ENCODE data around the gene SEPTIN6. TPM values are rescaled to one million over a fixed set of nuclear protein-coding genes. Genes with fewer than 3 reads are reported as not detected.
A peak's percentile ranks its signal among the peaks of the same experiment; 100 is the strongest.
"Not testable (repeated sequence)": the region's sequence is repeated elsewhere in the genome, so short reads cannot be mapped to it uniquely, and the experiment has no call there.

SEPTIN6 gene
- total RNA-seq, 1 experiment from 2014 or later: 26.9 TPM

DNA sequence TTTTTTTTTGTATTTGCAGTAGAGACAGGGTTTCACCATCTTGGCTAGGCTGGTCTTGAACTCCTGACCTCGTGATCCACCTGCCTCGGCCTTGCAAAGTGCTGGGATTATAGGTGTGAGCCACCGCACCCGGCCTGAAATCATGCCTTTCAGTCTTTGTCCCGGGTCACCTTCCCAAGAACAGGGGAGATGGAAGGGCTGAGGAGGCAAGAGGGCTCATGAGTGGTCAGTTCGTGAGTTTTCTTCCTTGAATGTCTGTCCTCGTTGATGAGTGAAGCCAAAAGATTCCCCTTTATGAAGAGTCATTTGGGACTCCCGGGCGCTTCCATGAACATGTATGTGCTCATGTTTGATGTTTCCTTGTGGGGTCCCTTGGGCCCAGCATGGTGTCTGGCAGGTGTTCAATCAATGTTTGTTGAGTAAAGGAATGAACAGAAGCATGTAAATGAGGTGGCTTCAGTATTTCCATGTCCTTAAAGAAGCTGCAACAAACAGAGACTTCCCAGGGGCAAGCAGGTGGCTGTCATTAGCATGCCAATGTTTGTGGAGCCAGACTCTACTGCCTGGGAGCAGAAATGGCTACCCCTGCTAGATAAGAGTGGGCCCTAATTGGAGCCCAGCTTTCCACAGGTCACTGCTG is 3.4 kb upstream of the SEPTIN6 start:
- Histone ChIP-seq H3K27me3 (ENCODE audit: control insufficient read depth, insufficient read depth, low read length) (peaks cover 9% of the 10 kb centered on the region), H3K36me3 (replicated peaks; ENCODE audit: control insufficient read depth, insufficient read depth, low read length) (no peaks in the 10 kb centered on the region), H3K4me3 (ENCODE audit: insufficient read depth, low read depth, low read length) (no peak overlapping the region)
- DNase-seq: no peak

DNA sequence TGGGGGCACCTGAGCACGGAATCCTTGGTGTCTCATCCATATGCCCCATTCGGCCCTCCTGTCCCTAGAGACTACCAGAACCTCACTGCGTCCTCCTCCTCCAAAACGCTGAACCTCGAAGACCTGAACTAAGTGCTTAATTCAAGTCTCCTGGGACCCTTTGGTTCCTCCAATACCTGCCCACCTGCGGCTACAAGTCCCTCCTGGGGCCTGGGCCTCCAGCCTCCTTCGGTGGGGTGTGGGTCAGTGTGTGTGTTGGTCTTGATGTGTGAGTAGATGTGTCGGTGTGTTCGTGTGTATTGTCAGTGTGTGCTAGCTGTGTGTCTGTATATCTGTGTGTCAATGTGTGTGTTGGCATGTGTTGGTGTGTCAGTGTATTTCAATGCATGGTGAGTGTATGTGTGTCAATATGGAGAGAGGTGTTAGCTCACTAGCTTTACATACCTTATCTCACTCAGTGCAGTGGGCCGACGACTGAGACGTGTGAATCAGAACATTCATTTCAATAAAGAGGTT is 2.6 kb upstream of the SEPTIN6 start:
- no peaks in the 10 kb centered on the region for H3K36me3 ChIP-seq (replicated peaks; ENCODE audit: control insufficient read depth, insufficient read depth, low read length)
- peaks cover 9% of the 10 kb centered on the region for H3K27me3 ChIP-seq (ENCODE audit: control insufficient read depth, insufficient read depth, low read length)
- no peak for DNase-seq
- H3K4me3 ChIP-seq (ENCODE audit: insufficient read depth, low read depth, low read length): peak overlapping the region; percentile 16; the same call in 1 of the 2 replicates

- peak; percentile 52 for DNase-seq
- Histone ChIP-seq H3K36me3 (replicated peaks; ENCODE audit: control insufficient read depth, insufficient read depth, low read length) (no peaks in the 10 kb centered on the region), H3K27me3 (ENCODE audit: control insufficient read depth, insufficient read depth, low read length) (peaks cover 9% of the 10 kb centered on the region), H3K4me3 (ENCODE audit: insufficient read depth, low read depth, low read length) (peak overlapping the region; percentile 61)
Measured at GRCh38 chrX:119694601-119695534, 1.9 kb upstream of the SEPTIN6 start.

DNA sequence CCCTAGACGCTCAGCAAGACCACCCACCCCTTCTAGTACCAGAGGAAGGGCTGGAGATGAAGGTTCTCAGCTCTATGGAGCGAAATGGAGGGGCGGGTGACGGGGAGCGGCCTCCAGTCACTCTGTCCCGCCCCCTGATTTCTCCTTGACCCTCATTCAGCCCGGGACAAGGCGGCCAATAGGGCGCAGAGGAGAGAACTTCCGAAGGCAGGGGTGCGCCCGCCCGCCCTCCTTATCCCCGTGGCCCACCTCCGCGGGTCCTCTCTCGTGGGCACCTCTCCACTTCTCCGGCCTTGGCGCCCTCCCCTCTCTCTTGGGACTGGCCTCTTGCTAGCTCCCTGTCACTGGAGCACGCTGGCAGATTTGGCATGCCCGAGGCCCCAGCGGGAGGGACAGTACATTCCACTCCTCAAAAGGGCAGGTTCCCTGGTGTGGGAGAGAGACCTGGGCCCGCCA is 1.1 kb upstream of the SEPTIN6 start:
- H3K4me3 ChIP-seq (ENCODE audit: insufficient read depth, low read depth, low read length): peak overlapping the region; percentile 61
- peaks cover 9% of the 10 kb centered on the region for H3K27me3 ChIP-seq (ENCODE audit: control insufficient read depth, insufficient read depth, low read length)
- DNase-seq: peak; percentile 72
- no peaks in the 10 kb centered on the region for H3K36me3 ChIP-seq (replicated peaks; ENCODE audit: control insufficient read depth, insufficient read depth, low read length)

- Histone ChIP-seq H3K36me3 (replicated peaks; ENCODE audit: control insufficient read depth, insufficient read depth, low read length) (no peaks in the 10 kb centered on the region), H3K27me3 (ENCODE audit: control insufficient read depth, insufficient read depth, low read length) (peaks cover 9% of the 10 kb centered on the region), H3K4me3 (ENCODE audit: insufficient read depth, low read depth, low read length) (peak overlapping the region; percentile 61)
- DNase-seq: peak; percentile 72
Measured at GRCh38 chrX:119692191-119693039, 553 bp downstream of the SEPTIN6 start.

GRCh38 chrX:119690921-119691716 is 1.8 kb downstream of the SEPTIN6 start:
- Histone ChIP-seq H3K36me3 (replicated peaks; ENCODE audit: control insufficient read depth, insufficient read depth, low read length) (no peaks in the 10 kb centered on the region), H3K4me3 (ENCODE audit: insufficient read depth, low read depth, low read length) (no peak overlapping the region), H3K27me3 (ENCODE audit: control insufficient read depth, insufficient read depth, low read length) (peaks cover 9% of the 10 kb centered on the region)
- no peak for DNase-seq

DNA sequence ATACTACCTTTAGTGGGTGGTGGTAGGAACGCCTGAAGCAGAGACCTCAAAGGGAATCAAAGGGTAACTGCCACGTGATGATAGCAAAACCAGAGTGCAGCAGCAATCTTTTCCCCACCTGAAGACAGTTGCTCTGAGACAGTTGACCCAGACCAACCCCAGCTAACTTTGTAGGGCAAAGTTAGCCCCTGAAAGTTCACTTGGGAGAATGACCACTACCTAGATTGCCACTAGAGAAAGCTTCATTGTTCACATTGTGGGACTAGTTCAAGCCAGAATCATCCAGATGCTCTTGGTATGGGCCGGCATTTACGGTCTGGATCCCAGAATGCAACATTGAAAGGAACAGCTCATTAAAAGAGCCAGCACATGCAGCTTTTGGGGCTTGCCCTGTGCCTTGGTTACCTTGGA is 4.1 kb downstream of the SEPTIN6 start:
- Histone ChIP-seq H3K36me3 (replicated peaks; ENCODE audit: control insufficient read depth, insufficient read depth, low read length) (no peaks in the 10 kb centered on the region), H3K4me3 (ENCODE audit: insufficient read depth, low read depth, low read length) (no peak overlapping the region), H3K27me3 (ENCODE audit: control insufficient read depth, insufficient read depth, low read length) (peaks cover 2% of the 10 kb centered on the region)
- no peak for DNase-seq

GRCh38 chrX:119687661-119688413 is 5.1 kb downstream of the SEPTIN6 start:
- DNase-seq: no peak
- Histone ChIP-seq H3K4me3 (ENCODE audit: insufficient read depth, low read depth, low read length) (no peak overlapping the region), H3K27me3 (ENCODE audit: control insufficient read depth, insufficient read depth, low read length) (no peaks in the 10 kb centered on the region; the same call in 1 of the 2 replicates), H3K36me3 (replicated peaks; ENCODE audit: control insufficient read depth, insufficient read depth, low read length) (no peaks in the 10 kb centered on the region)

- no peak for DNase-seq
- Histone ChIP-seq H3K4me3 (ENCODE audit: insufficient read depth, low read depth, low read length) (no peak overlapping the region), H3K27me3 (ENCODE audit: control insufficient read depth, insufficient read depth, low read length) (no peaks in the 10 kb centered on the region), H3K36me3 (replicated peaks; ENCODE audit: control insufficient read depth, insufficient read depth, low read length) (no peaks in the 10 kb centered on the region)
Measured at GRCh38 chrX:119686087-119686691, 6.8 kb downstream of the SEPTIN6 start.

DNA sequence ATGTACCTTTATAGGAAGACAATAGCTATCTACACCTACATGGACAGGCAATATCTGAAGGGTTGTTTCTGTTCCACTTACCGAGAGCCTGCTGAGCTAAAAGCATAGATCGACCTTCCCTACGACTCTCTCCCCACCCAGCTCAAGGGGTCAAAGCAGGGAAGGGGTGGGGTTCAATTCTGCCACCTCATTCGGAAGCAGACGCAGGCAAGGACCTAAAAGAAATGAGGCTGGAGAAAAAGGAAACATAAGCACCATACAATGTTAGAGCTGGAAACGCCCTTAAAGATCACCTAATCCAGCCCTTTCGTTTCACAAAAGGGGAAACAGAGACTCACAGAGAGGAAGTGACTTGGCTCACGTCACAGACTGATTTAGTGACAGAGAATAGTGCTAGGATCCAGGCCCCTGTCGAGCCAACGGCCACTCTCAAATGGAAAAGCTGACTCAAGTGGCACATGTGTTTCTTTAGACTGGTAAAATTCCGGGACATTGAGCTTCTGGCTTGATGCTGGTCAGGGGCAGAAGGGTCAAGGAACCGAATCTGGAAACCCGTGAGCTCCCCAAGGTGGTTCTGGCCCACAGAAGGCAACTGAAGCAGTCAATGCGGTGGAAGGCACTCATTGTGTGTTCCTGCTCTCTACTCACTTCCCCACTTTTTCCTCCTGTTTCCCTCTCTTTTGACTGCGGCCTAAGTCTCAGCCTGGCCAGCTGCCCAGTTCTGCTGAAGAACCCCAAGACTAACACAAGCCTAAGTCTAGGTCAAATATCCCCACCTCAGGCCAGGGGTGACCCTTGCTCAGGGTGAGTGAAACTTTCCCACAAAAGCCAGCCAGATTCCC is 7.5 kb downstream of the SEPTIN6 start:
- Histone ChIP-seq H3K27me3 (ENCODE audit: control insufficient read depth, insufficient read depth, low read length) (no peaks in the 10 kb centered on the region), H3K4me3 (ENCODE audit: insufficient read depth, low read depth, low read length) (no peak overlapping the region), H3K36me3 (replicated peaks; ENCODE audit: control insufficient read depth, insufficient read depth, low read length) (no peaks in the 10 kb centered on the region)
- DNase-seq: no peak

DNA sequence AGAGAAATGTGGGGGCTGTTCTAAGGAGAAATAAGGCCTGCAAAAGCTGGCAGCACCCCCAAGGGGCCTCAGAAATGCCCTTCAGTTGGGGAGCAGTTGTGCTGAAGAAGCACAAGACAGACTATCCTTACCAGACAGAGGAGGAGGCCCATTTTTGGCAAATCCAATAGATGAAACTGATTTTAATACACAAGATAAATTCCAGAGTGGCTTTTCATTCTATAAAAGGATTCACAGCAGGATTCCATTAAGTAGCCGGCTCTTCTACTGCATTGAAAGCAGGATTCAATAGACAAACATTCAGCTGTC is 8.1 kb downstream of the SEPTIN6 start:
- Histone ChIP-seq H3K4me3 (ENCODE audit: insufficient read depth, low read depth, low read length) (no peak overlapping the region), H3K27me3 (ENCODE audit: control insufficient read depth, insufficient read depth, low read length) (no peaks in the 10 kb centered on the region), H3K36me3 (replicated peaks; ENCODE audit: control insufficient read depth, insufficient read depth, low read length) (no peaks in the 10 kb centered on the region)
- DNase-seq: no peak

- H3K36me3 ChIP-seq (replicated peaks; ENCODE audit: control insufficient read depth, insufficient read depth, low read length); H3K27me3 ChIP-seq (ENCODE audit: control insufficient read depth, insufficient read depth, low read length); DNase-seq; H3K4me3 ChIP-seq (ENCODE audit: insufficient read depth, low read depth, low read length): not testable (repeated sequence)
Measured at GRCh38 chrX:119684312-119684711, 8.7 kb downstream of the SEPTIN6 start.

Data from H7 (cell line).